Measurements from ENCODE around the gene MRPL10. TPM values are rescaled to one million over a fixed set of nuclear protein-coding genes. Genes with fewer than 3 reads are reported as not detected.

The MRPL10 gene
- total and polyA plus RNA-seq, 11 donors, result 43.8 to 79.2 (median 63.2) TPM

GRCh38 chr17:47878203-47879027, 47.1 kb upstream of the MRPL10 start:
- peaks cover 0 to 40% (median 14%) of the 10 kb centered on the region in 9 donors for H3K27me3 ChIP-seq
- intact Hi-C loops (cut with DNase I), result no loop called here

DNA sequence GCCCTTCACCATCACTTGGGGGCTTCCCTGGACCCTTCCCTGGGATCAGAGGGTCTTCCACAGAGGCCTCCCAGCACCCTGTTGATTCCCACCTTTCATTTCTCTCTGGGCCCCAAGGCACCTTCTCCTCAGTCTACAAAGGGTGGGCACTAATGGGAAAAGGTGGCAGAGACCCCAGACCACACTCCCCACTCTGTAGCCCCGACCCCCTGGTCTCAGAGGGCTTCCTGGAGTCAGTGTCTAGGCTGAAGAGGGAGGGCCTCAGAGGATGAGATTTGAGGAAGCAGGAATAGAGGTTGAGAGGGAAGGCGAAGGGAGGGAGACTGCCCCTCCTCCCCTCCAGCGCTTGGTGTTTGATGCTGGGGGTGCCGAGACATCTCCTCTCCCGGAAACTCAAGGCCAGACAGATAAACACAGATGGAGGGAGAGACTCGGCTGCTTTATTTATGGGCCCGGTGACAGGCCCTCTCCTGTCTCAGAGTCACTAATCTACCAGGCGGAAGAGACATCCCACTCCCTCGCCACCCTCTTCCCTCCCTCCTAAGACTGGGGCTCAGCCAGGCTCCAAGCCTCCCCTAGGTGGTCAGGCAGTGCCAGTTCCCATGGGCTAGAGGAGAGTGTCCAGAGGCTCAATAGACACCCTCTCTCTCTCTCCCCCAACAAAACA, 46.2 kb upstream of the MRPL10 start:
- DNase-seq (peak in 1 of 5 donors; percentile 0), ATAC-seq (no peak)
- no peaks in the 10 kb centered on the region for H3K36me3 ChIP-seq
- intact Hi-C loops (cut with DNase I), result no loop called here
- peaks cover 0 to 48% (median 20%) of the 10 kb centered on the region in 9 donors for H3K27me3 ChIP-seq
- WGBS, 4 donors, result 56 to 62% (median 59%) methylated on average over 9 of the region's 9 CpGs
- no peaks in the 10 kb centered on the region for H3K9me3 ChIP-seq
- H3K4me1 ChIP-seq, result peaks cover 0 to 12% (median 0%) of the 10 kb centered on the region in 12 donors
- TF ChIP-seq POLR2A (IDR thresholded peaks at IDR 0.05), result no peak
- TF ChIP-seq, protein P1, sequence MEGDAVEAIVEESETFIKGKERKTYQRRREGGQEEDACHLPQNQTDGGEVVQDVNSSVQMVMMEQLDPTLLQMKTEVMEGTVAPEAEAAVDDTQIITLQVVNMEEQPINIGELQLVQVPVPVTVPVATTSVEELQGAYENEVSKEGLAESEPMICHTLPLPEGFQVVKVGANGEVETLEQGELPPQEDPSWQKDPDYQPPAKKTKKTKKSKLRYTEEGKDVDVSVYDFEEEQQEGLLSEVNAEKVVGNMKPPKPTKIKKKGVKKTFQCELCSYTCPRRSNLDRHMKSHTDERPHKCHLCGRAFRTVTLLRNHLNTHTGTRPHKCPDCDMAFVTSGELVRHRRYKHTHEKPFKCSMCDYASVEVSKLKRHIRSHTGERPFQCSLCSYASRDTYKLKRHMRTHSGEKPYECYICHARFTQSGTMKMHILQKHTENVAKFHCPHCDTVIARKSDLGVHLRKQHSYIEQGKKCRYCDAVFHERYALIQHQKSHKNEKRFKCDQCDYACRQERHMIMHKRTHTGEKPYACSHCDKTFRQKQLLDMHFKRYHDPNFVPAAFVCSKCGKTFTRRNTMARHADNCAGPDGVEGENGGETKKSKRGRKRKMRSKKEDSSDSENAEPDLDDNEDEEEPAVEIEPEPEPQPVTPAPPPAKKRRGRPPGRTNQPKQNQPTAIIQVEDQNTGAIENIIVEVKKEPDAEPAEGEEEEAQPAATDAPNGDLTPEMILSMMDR (IDR thresholded peaks at IDR 0.05), result no peak
- no peak overlapping the region for H3K4me3 ChIP-seq
- H3K27ac ChIP-seq, result no peak overlapping the region

More at GRCh38 chr17:47878203-47879027, 47.1 kb upstream of the MRPL10 start:
- ATAC-seq (no peak), DNase-seq (peak in 1 of 5 donors; percentile 21)
- H3K4me1 ChIP-seq, result peaks cover 0 to 15% (median 1%) of the 10 kb centered on the region in 12 donors
- no peaks in the 10 kb centered on the region for H3K36me3 ChIP-seq
- 58 to 62% (median 59%) methylated on average over 10 of the region's 10 CpGs for WGBS, 4 donors
- H3K9me3 ChIP-seq, result no peaks in the 10 kb centered on the region
- TF ChIP-seq POLR2A (IDR thresholded peaks at IDR 0.05), result no peak
- TF ChIP-seq, protein P1 (IDR thresholded peaks at IDR 0.05), result no peak
- H3K4me3 ChIP-seq, result no peak overlapping the region
- H3K27ac ChIP-seq, result no peak overlapping the region

- Histone ChIP-seq H3K4me1 (peaks cover 0 to 8% (median 0%) of the 10 kb centered on the region in 12 donors), H3K9me3 (no peaks in the 10 kb centered on the region), H3K4me3 (no peak overlapping the region), H3K36me3 (no peaks in the 10 kb centered on the region), H3K27me3 (peaks cover 0 to 69% (median 25%) of the 10 kb centered on the region in 9 donors), H3K27ac (no peak overlapping the region)
- ATAC-seq (no peak), DNase-seq (peak in 1 of 5 donors; percentile 54)
- TF ChIP-seq, protein P1 (IDR thresholded peaks at IDR 0.05), result no peak
- TF ChIP-seq POLR2A (IDR thresholded peaks at IDR 0.05), result no peak
- intact Hi-C loops (cut with DNase I), result no loop called here
- 64 to 68% (median 67%) methylated on average over 11 of the region's 11 CpGs for WGBS, 4 donors
Observed at GRCh38 chr17:47875011-47875985, 44.0 kb upstream of the MRPL10 start.

Measured in heart left ventricle (tissue), 16 donors.